ENCODE data around the gene GMDS.

GRCh38 chr6:2285510-2285909 is 40.1 kb upstream of the GMDS start:
- TF ChIP-seq, protein P1, sequence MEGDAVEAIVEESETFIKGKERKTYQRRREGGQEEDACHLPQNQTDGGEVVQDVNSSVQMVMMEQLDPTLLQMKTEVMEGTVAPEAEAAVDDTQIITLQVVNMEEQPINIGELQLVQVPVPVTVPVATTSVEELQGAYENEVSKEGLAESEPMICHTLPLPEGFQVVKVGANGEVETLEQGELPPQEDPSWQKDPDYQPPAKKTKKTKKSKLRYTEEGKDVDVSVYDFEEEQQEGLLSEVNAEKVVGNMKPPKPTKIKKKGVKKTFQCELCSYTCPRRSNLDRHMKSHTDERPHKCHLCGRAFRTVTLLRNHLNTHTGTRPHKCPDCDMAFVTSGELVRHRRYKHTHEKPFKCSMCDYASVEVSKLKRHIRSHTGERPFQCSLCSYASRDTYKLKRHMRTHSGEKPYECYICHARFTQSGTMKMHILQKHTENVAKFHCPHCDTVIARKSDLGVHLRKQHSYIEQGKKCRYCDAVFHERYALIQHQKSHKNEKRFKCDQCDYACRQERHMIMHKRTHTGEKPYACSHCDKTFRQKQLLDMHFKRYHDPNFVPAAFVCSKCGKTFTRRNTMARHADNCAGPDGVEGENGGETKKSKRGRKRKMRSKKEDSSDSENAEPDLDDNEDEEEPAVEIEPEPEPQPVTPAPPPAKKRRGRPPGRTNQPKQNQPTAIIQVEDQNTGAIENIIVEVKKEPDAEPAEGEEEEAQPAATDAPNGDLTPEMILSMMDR (CRISPR knock-in tag; IDR thresholded peaks at IDR 0.05): no peak
- no peak for TF ChIP-seq ZZZ3 (CRISPR knock-in tag; IDR thresholded peaks at IDR 0.05; ENCODE audit: borderline replicate concordance)
- TF ChIP-seq EZH2 (conservative IDR thresholded peaks at IDR 0.05; ENCODE audit: low read depth, low read length): no peak
- TF ChIP-seq, protein P2, sequence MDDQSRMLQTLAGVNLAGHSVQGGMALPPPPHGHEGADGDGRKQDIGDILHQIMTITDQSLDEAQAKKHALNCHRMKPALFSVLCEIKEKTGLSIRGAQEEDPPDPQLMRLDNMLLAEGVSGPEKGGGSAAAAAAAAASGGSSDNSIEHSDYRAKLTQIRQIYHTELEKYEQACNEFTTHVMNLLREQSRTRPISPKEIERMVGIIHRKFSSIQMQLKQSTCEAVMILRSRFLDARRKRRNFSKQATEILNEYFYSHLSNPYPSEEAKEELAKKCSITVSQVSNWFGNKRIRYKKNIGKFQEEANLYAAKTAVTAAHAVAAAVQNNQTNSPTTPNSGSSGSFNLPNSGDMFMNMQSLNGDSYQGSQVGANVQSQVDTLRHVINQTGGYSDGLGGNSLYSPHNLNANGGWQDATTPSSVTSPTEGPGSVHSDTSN (CRISPR knock-in tag; IDR thresholded peaks at IDR 0.05; ENCODE audit: borderline replicate concordance): no peak
- no peak for TF ChIP-seq TAF1 (CRISPR knock-in tag; IDR thresholded peaks at IDR 0.05)
- no peak for TF ChIP-seq ZNF318 (CRISPR knock-in tag; IDR thresholded peaks at IDR 0.05)
- TF ChIP-seq SUZ12 (IDR thresholded peaks at IDR 0.05; ENCODE audit: low read depth, low read length): no peak
- no peak for TF ChIP-seq MTA1 (CRISPR knock-in tag; IDR thresholded peaks at IDR 0.05; ENCODE audit: borderline replicate concordance)
- no peak for TF ChIP-seq POLR2A (IDR thresholded peaks at IDR 0.05; ENCODE audit: insufficient read depth in 1 of 2, low read depth in 2 of 2, low read length in 2 of 2)
- no peak for TF ChIP-seq CREB1 (IDR thresholded peaks at IDR 0.05)
- TF ChIP-seq CREB1 (CRISPR knock-in tag; IDR thresholded peaks at IDR 0.05): no peak
- no peak for TF ChIP-seq ZNF678 (CRISPR knock-in tag; IDR thresholded peaks at IDR 0.05)
